Epithelial cell of esophagus (primary cell): ENCODE results near the gene VLDLR.
A peak's percentile ranks its signal among the peaks of the same experiment; 100 is the strongest.

Experiments
- DNase-seq: peaks from one replicate; pipeline ENCODE4 v3.0.0; 2010; ENCODE audit warnings: low read depth
- H3K4me3 ChIP-seq: 2 replicates; pipeline ENCODE4 v1.5.1; 2011; ENCODE audit warnings: mild to moderate bottlenecking, low read length, control low read depth
- TF ChIP-seq, protein P1 (sequence below): IDR thresholded peaks from 2 replicates; pipeline ENCODE4 v1.5.1; 2011; ENCODE audit warnings: low read depth, mild to moderate bottlenecking, low read length, control low read depth, inconsistent platforms; ENCODE audit not compliant: insufficient read depth; ENCODE audit errors: missing control alignments

VLDLR gene

DNA sequence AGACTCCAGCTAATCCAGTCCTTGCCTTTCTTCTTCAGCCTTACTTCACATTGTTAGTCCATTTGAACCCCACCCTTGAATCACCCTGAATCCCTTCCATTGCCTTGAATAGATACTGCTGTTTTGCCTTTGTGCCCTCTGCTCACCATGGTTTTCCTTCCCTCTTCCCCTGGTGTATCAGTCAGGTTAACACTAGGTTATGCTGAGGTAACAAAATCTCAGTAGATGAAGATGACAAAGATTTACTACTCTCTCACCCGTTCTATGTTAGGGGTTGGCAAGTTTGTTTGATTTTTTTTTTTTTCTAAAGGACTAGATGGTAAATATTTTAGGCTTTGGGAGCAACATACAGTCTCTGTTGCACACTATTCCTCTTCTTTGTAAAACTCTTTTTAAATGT is 3.3 kb upstream of the VLDLR start:
- TF ChIP-seq, protein P1, sequence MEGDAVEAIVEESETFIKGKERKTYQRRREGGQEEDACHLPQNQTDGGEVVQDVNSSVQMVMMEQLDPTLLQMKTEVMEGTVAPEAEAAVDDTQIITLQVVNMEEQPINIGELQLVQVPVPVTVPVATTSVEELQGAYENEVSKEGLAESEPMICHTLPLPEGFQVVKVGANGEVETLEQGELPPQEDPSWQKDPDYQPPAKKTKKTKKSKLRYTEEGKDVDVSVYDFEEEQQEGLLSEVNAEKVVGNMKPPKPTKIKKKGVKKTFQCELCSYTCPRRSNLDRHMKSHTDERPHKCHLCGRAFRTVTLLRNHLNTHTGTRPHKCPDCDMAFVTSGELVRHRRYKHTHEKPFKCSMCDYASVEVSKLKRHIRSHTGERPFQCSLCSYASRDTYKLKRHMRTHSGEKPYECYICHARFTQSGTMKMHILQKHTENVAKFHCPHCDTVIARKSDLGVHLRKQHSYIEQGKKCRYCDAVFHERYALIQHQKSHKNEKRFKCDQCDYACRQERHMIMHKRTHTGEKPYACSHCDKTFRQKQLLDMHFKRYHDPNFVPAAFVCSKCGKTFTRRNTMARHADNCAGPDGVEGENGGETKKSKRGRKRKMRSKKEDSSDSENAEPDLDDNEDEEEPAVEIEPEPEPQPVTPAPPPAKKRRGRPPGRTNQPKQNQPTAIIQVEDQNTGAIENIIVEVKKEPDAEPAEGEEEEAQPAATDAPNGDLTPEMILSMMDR, result no peak
- no peak for DNase-seq
- H3K4me3 ChIP-seq, result no peak overlapping the region

DNA sequence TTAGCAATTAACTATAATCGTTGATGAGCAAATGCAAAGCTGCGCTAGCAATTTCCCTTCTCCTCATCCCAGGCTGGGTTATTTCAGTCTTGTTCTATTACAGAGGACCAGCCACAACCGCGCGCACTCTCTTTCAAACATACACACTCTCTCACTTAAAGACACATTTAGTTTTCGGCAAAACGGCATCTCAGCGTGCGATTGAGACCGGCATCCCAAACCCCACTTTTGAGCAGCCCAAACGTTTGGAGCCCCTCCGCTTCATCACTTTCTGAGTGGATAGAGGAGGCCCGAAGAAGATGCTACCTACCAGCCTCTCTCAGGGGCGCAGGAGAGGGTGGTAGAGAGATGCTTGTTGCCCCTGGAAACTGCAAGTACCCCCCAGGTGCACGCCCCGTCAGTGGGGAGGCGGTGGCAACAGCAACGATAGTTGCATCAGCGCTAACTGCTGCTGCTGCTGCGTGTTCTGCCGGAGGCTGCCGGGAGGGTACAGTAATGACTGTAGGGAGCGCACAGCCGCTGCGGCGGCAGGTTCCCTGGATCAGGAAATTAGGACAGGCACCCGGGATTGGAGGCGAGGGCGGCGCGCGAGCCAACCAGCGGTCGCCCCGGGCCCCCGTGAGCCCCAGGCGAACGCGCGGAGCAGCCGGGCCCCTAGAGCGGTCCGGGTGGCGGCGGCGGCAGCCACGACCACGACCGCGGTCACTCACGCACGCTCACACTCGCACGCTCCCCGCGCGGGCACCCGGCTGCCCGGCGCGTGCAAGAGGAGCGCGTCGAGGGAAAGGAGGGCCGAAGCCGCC is 467 bp upstream of the VLDLR start:
- DNase-seq, result peak; percentile 91
- TF ChIP-seq, protein P1, result peak; percentile 18
- H3K4me3 ChIP-seq, result peak overlapping the region; percentile 65

DNA sequence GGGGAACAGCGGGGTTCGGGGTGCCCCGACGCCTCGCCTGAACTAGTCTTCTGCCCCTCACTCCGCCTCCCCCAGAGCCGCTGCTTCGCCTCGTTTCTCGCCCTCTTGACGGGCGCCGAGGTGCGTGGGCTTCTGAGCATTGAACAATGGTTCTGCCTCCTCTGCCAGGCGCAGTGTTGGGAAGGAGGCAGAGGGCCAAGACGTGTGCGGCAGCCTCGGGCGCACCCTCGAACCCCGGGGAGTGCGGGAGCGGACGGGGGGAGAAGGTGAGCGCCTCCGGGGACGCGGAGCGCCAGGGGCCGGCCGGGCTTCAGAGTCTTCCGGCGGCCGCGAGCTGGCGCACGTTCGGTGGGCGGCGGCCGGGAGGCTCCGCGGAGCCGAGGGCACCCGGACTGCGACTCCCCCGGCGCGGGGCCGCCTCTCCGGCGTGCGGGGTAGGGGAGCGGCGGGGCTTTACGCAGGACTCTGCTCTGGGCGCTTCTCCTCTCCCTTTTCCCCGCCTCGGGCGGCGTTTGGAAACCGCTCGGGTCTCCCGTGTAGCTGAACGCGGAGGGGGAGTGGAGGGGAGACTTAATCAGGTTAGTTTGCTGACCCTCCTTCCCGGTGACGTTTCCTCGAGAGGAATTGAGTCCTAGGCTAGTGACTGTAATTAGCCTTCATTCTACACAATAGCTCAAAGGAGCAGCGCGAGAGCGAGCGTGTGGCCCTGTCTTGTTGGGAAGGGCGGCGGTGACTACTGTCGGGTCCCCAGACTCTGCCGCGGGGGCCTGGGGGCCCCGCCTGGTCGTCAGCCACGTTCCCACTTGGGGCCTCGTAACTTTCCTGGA is 1.1 kb downstream of the VLDLR start:
- peak; percentile 31 for DNase-seq
- TF ChIP-seq, protein P1, result no peak
- H3K4me3 ChIP-seq, result peak overlapping the region; percentile 65

DNA sequence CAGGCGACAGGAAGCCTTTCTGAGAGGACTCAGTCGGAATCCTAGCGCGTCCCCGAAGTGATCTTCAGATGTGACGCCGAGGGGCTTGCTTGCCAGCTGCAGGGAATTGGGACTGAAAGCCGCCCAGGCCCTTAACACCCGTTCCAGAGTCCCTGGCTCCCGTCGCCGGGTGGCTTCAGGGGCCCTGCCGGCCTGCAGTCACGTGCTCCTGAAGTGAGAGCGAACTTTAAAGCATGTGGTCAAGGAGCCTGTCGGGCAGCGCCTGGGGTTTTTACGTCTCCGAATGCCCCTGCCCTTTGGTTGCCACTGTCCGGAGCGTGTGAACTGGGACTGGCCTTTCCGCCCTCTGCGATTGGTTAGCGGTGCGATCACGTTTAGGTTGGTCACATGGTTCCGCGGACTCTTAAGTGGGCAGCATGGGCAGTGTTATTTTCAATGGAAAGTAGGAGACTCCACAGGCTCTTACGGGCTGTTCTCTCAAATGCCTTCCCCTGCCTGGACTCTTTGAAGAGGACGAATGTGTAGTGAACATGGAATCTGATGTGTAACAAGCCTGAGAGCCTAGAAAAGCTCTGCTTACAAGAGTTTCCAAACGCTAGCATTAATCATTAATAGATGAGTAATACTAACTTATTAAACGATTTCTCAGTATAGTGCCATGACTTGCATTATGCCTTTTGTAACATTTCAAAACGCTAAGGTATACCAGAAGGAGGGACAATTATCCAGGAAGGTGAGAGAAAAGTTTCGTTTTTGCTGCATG is 1.9 kb downstream of the VLDLR start:
- peak overlapping the region; percentile 65 for H3K4me3 ChIP-seq
- TF ChIP-seq, protein P1, result no peak
- peak; percentile 91 for DNase-seq

DNA sequence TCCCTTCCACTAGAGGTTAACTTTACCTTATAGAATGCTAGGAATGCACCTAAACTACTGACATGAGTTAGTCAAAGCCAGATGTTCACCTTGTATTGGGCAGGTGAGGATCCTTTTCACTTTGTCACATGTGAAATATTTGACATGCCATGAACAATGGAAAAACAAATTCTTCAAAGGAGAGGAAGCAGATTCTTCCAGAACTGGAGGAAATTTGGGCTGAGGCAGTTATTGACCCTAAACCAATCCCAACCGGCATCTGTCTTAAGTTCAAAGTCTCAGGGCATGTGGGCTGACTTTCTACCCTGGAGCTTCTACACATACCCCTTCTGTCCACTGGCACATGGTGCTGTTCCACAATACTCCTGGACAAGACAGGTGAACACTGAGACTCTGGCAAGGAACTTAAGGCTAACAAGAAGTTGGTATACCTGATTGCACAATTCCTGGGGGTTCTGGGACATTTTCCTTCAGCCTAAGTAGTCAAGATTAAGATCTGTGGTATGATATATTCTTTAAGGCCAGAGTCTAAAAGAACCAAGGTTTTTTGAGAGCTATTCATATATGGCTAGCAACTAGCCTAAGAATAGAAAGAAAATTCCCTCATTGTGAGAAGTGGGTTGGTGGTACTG is 2.6 kb downstream of the VLDLR start:
- peak; percentile 5 for DNase-seq
- TF ChIP-seq, protein P1, result no peak
- H3K4me3 ChIP-seq, result peak overlapping the region; percentile 65

DNA sequence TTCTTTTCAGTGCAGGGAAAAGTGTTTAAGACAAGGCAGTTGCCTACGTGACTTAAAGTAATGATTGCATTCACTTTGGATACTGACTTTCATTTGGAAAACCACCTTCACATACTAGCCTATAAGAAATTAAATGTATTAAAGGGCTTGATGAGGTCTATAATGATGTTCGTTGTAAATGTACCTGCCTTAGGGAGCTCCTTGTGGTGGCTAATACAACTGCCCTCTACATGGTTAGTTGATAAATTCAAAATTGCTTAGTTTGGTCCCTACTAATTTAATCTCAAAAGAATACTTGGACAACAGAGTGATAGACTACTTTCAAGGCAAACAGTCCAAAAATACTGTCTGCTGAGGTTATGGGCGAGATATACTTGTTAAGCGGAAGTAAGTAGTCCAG is 3.8 kb downstream of the VLDLR start:
- H3K4me3 ChIP-seq, result no peak overlapping the region
- no peak for DNase-seq
- TF ChIP-seq, protein P1, result peak; percentile 17
